NCI-H2196 (cell line): ENCODE results near the gene MEF2C.

ENCODE experiments used
- DNase-seq: peaks from one replicate; lab custom pipeline; 2025; ENCODE audit not compliant: unreplicated experiment; lab: John Stamatoyannopoulos, UW

MEF2C gene

DNA sequence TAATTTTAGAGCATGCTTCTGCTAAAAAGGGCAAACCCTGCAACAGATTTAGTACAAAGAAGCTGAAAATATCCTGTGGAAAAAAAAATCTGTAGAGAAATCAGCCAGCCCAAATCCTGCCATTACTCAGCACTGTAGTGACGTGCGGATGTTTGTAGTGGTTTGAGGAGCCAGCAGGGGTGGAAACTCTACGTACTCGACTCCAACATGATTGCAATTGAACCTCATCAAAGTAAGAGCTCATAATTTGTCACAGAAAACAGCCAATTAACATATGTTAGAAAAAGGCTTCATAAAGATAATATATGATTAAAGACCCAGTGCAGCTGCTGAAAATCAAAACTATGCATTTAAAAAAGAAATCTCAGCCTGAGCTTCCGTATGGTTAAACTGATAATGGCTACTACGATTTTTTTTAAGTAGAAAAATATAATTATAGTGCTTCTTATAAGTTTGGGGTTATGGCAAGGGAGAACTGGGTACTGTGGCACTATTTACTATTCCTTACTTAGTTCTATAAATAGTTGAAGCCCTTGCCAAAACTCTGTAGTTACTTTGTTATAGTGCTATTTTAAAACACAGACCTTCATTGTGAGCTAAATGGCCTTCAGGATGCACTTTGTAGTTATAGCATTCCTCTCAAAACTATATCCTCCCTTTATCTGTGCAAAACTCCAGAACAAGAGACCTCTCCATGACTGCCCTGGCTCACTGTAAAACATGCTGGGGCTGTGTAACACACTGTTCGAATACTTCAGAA lies 49.4 kb downstream of the MEF2C start:
- DNase-seq = no peak

DNA sequence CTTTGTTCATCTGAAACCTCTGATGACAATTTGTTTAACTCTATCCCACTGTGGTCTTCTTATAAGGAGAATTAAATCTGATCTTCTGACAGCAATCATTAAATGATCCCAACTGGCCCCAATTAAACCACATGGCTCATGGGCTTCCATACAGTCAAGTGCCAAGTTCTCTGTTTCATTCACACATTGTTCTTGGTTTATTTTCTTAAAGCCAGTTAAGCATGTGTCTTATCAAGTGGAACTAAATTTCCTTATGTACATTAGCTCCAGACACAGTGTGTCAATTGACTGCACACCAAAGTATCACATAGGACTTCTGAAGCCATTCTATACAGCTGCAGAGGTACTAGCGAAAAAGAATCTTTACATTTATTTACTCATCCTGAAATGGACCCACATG lies 51.2 kb downstream of the MEF2C start:
- DNase-seq = no peak

DNA sequence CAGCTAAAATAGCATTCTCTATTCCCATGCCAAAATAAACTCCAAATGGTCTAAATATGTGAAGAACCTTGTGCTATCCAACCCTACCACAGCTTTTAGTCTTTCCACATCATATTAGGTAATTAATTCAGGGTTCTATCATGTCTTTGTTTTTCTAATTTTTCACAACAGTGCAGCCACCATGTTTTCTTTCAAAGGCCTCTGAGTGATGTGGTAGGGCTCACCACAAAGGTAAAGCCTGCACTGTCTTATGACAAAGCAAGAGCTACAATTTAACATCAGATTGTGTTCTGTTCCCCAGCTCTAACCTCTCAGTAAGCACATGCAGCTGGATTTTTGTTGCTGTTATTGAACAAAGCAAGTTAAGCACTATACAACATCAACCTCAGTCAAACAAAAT lies 52.4 kb downstream of the MEF2C start:
- no peak for DNase-seq

DNA sequence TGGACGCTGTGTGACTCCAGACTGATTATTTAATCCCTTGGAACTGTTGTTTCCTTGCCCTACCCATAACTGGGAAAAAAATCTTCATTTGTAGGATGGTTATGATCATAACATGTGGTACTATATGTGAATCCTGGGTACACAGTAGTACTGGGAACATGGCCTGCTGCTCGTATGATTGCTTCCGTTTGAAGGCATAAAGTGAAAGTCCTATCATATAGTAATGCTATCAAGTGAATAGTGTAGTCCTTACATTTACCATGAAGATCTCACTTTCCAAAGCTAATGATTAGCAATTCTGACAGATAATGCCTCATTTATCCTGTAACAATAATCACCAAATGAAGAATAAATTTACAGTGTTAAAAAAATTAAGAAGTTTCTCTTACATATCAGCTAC lies 53.2 kb downstream of the MEF2C start:
- no peak for DNase-seq

GRCh38 chr5:88829054-88829453 lies 53.9 kb downstream of the MEF2C start:
- no peak for DNase-seq

- no peak for DNase-seq
Observed at GRCh38 chr5:88827997-88828396, 55.0 kb downstream of the MEF2C start.

DNA sequence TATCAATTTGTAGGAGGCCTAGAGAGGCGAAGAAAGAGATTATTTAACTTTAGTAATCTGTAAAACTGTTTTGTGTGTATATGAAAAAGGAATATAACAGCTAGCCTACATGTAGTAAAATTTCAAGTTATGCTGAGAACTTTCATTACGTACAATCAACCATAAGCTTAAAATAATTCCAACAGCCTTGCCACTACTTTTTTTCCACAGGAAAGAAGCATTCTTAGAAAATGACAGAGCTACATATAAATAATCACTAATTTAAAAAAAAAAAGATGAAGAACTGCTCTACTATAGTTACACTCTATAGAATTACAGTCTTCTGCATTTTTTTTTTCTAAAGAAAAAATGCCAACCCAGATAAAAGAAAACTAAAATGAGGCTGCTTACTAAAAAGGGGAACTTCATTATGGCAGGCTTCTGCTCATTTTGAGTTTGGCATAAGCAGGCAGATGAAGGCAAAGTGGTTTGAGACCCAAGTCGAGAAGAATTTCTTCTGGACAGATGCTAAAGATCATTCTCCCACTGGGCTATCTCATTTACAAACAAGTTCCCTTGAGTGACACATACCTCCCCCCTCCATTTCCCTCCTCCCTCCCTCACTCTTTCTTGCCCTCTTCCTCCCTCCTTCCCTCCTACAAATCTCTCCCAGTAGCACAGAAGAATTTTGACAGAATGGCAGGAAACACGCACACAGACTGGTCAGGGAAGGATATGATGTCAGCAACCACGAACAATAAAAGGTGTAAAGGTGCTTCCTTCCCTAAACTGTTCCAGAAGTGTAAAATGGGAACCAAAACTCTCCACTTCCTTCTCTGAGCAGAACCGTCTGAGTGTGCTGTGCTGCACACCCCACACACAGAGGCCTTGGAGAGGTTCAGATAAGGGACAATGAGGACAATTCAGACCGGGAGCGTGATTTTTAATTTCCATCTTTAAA lies 56.1 kb downstream of the MEF2C start:
- no peak for DNase-seq

DNA sequence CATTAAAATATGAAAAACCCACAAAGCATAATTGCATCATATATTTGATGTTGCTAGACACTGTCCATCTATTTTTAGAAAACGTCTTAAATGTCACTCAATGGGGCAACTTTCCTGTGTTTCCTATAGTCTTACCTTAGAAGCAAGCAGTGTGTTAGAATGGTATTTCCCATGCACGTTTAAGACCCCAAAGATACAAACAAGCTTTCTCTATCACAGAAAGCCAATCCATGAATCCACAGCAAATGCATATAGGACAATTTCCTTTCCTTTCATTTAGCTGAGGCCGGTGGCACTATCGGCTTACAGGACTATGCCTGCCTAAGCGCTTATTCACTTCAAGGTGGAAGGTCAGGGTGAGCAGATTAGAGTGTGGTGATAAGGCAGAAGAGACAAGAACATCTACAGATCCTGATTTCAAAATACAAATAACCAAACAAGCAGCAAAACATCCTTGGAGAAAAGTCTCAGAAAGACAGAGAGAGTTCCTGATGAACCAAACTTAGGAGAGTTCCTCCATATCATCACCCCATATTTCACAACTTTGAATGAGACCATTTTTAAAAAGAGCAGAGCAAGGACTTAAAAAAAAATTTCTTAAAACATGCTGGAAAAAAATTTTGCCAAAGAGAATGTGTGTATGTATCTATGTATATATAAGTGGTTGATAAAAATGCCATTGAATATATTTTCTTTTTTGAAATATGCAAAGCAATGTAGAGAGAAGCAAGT lies 57.2 kb downstream of the MEF2C start:
- DNase-seq = no peak

DNA sequence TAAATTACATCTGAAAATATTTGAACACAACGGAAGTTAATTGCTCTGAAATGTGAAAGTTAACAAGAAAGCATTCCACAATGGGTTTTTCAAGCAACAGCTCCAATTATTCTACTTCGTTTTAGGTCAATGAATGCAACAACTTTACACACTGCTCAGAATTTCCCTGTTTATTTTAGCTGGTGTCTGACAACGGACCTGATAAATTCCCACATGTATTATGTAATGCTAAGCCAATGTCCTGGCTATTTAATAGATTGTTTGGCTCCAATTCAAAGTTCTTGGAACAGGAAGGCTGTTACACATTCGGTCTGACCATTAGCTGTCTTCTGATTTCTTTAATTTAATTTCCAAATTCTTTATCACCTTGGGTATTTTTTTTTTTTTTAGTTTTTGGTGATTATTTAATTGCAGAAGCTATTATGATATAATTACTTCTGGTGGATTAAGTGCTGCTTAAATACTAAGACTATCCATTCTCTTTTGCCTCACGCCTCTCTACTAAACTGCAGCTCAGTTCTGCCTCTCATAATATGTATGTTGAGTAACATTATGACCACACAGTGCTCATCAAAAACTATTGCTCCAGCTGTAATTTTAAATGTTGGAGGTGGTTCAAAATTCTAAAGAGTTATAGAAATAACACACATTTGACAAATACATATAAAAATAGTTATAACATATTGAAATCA lies 57.9 kb downstream of the MEF2C start:
- DNase-seq = no peak

GRCh38 chr5:88824141-88824540 lies 58.8 kb downstream of the MEF2C start:
- DNase-seq = no peak

DNA sequence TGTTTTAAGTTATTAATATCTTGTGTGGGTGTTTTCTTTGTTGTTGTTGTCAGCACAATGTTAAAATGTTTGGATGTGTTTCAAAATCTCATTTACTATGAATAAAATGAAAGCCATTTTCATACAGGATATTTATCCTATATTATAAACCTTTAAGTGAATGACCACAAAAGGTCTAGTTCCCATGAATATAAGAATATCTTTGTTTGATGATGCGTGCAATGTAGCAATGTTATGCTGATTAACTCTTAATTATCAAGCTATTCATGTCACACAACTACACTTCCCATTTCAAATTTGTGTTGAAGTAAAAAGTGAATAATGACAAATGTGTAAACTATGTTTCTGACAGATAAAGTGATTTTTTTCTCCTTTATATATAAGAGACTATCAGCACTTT lies 59.8 kb downstream of the MEF2C start:
- DNase-seq = no peak

GRCh38 chr5:88821161-88821560 lies 61.8 kb downstream of the MEF2C start:
- no peak for DNase-seq

GRCh38 chr5:88820581-88820980 lies 62.4 kb downstream of the MEF2C start:
- no peak for DNase-seq

DNA sequence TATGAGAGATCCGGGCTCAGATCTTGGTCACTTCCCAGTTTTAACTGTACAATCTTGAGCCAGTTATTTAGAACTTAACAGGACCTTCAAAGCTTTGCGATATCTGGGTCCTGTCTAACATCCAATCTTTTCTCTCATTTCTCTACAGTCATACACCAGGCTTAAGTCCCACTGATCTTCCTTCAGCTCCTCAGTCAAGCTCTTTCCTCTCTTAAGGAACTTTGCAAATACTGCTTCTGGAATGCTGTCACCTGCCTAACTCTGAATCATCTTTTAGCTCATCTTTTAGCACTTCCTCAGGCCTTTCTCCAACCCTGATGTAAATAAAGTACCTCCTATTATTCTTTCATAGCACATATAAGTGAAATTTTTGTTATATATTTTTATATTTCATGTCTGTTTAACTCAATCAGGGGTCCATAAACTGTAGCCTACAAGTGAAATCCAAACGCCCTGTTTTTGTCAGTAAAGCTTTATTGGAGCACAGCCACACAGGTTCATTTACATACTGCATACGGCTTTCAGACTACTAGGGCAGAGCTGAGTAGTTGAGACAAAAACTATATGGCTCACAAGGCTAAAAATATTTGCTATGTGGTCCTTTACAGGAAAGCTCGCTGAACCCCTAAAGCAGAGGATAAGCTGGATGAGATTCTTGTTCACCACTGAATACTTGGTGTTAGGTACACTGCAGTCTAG lies 63.5 kb downstream of the MEF2C start:
- no peak for DNase-seq

GRCh38 chr5:88818296-88818695 lies 64.7 kb downstream of the MEF2C start:
- DNase-seq = no peak

GRCh38 chr5:88816195-88816594 lies 66.8 kb downstream of the MEF2C start:
- no peak for DNase-seq

GRCh38 chr5:88815050-88815789 lies 67.8 kb downstream of the MEF2C start:
- DNase-seq = no peak

- no peak for DNase-seq
Observed at GRCh38 chr5:88813805-88814575, 69.0 kb downstream of the MEF2C start.

GRCh38 chr5:88813244-88813643 lies 69.7 kb downstream of the MEF2C start:
- DNase-seq = no peak
